Muscle of arm (tissue), 12 donors: ENCODE measurements around the gene AGAP3. TPM values are rescaled to one million over a fixed set of nuclear protein-coding genes. Genes with fewer than 3 reads are reported as not detected.

Experiments
- DNase-seq: peaks from one replicate; pipeline ENCODE4 v3.0.0-alpha.2; 2013
- polyA plus RNA-seq, 12 donors: library from polyadenylated mRNA; unstranded; fragments of 120-200 nt; gene quantifications; one replicate each; pipeline ENCODE4 v1.2.1, GENCODE V29; 2013; ENCODE audit not compliant: insufficient read length in 12 of 12

AGAP3 gene
- polyA plus RNA-seq, 12 donors = 62.4 to 86.8 (median 70.9) TPM; not detected in 1

- DNase-seq = no peak
Observed at GRCh38 chr7:151086802-151087244, 548 bp downstream of the AGAP3 start.

- DNase-seq = no peak
Observed at GRCh38 chr7:151087245-151088018, 1.2 kb downstream of the AGAP3 start.

- no peak for DNase-seq
Observed at GRCh38 chr7:151088019-151088855, 2.0 kb downstream of the AGAP3 start.

- no peak for DNase-seq
Observed at GRCh38 chr7:151088856-151089699, 2.8 kb downstream of the AGAP3 start.

- DNase-seq = no peak
Observed at GRCh38 chr7:151089893-151090730, 3.8 kb downstream of the AGAP3 start.

- no peak for DNase-seq
Observed at GRCh38 chr7:151091003-151091402, 4.7 kb downstream of the AGAP3 start.

- no peak for DNase-seq
Observed at GRCh38 chr7:151091431-151091830, 5.2 kb downstream of the AGAP3 start.

GRCh38 chr7:151091988-151092387, 5.7 kb downstream of the AGAP3 start:
- no peak for DNase-seq

- DNase-seq = no peak
Observed at GRCh38 chr7:151093748-151094147, 7.5 kb downstream of the AGAP3 start.

- no peak for DNase-seq
Observed at GRCh38 chr7:151094675-151095074, 8.4 kb downstream of the AGAP3 start.

GRCh38 chr7:151095123-151095797, 9.0 kb downstream of the AGAP3 start:
- DNase-seq = no peak

GRCh38 chr7:151095828-151096475, 9.7 kb downstream of the AGAP3 start:
- no peak for DNase-seq

GRCh38 chr7:151099486-151100211, 13.4 kb downstream of the AGAP3 start:
- no peak for DNase-seq

GRCh38 chr7:151100921-151101320, 14.6 kb downstream of the AGAP3 start:
- no peak for DNase-seq

GRCh38 chr7:151101621-151102396, 15.5 kb downstream of the AGAP3 start:
- DNase-seq = no peak

GRCh38 chr7:151102991-151103390, 16.7 kb downstream of the AGAP3 start:
- no peak for DNase-seq

GRCh38 chr7:151103973-151104372, 17.7 kb downstream of the AGAP3 start:
- no peak for DNase-seq
